H7 (cell line): Measurements from ENCODE around the gene KCNQ1. TPM values are rescaled to one million over a fixed set of nuclear protein-coding genes. Genes with fewer than 3 reads are reported as not detected.
"Not testable (repeated sequence)": the region's sequence is repeated elsewhere in the genome, so short reads cannot be mapped to it uniquely, and the experiment has no call there.

Experiments used
- DNase-seq: peaks from one replicate; pipeline ENCODE4 v3.0.0; 2012
- H3K27me3 ChIP-seq: 2 replicates; pipeline ENCODE4 v1.6.0; 2011; ENCODE audit warnings: mild to moderate bottlenecking, low read length; ENCODE audit not compliant: control insufficient read depth, insufficient read depth
- H3K36me3 ChIP-seq: replicated peaks from 2 replicates; pipeline ENCODE4 v1.5.1; 2011; ENCODE audit warnings: low read length; ENCODE audit not compliant: control insufficient read depth, insufficient read depth
- H3K4me3 ChIP-seq: 2 replicates; pipeline ENCODE4 v1.5.1; 2011; ENCODE audit warnings: low read depth, mild to moderate bottlenecking, control low read depth, low read length, moderate library complexity; ENCODE audit not compliant: insufficient read depth
- total RNA-seq: library from RNA; depleted of rRNA; stranded (reverse); fragments of >200 nt; shearing (Covaris generic); gene quantifications from 2 replicates; pipeline ENCODE4 v1.2.3, GENCODE V29; 2014

The KCNQ1 gene
- total RNA-seq, 1 experiment from 2014 or later = 0.48 TPM

- no peaks in the 10 kb centered on the region for H3K36me3 ChIP-seq
- no peak overlapping the region for H3K4me3 ChIP-seq
- peaks cover 27% of the 10 kb centered on the region for H3K27me3 ChIP-seq
- no peak for DNase-seq
Observed at GRCh38 chr11:2593393-2593950, 148.7 kb downstream of the KCNQ1 start.

GRCh38 chr11:2594267-2594666 is 149.5 kb downstream of the KCNQ1 start:
- peaks cover 29% of the 10 kb centered on the region for H3K27me3 ChIP-seq
- DNase-seq = no peak
- H3K4me3 ChIP-seq = no peak overlapping the region
- no peaks in the 10 kb centered on the region for H3K36me3 ChIP-seq

- H3K4me3 ChIP-seq = no peak overlapping the region
- peaks cover 30% of the 10 kb centered on the region for H3K27me3 ChIP-seq
- no peak for DNase-seq
- H3K36me3 ChIP-seq = no peaks in the 10 kb centered on the region
Observed at GRCh38 chr11:2595204-2595603, 150.4 kb downstream of the KCNQ1 start.

GRCh38 chr11:2599561-2600189 is 154.9 kb downstream of the KCNQ1 start:
- H3K4me3 ChIP-seq = no peak overlapping the region
- peaks cover 18% of the 10 kb centered on the region for H3K27me3 ChIP-seq
- no peaks in the 10 kb centered on the region for H3K36me3 ChIP-seq
- DNase-seq = no peak

- no peak overlapping the region for H3K4me3 ChIP-seq
- DNase-seq = no peak
- no peaks in the 10 kb centered on the region for H3K36me3 ChIP-seq
- peaks cover 14% of the 10 kb centered on the region for H3K27me3 ChIP-seq
Observed at GRCh38 chr11:2609345-2609744, 164.5 kb downstream of the KCNQ1 start.

GRCh38 chr11:2612884-2613571 is 168.2 kb downstream of the KCNQ1 start:
- DNase-seq = no peak
- Histone ChIP-seq H3K4me3 (no peak overlapping the region), H3K27me3 (peaks cover 16% of the 10 kb centered on the region), H3K36me3 (no peaks in the 10 kb centered on the region)

- peaks cover 2% of the 10 kb centered on the region; the same call in 1 of the 2 replicates for H3K27me3 ChIP-seq
- DNase-seq = no peak
- H3K36me3 ChIP-seq = no peaks in the 10 kb centered on the region
- no peak overlapping the region for H3K4me3 ChIP-seq
Observed at GRCh38 chr11:2621894-2622293, 177.1 kb downstream of the KCNQ1 start.

- Histone ChIP-seq H3K36me3 (no peaks in the 10 kb centered on the region), H3K4me3 (no peak overlapping the region), H3K27me3 (peaks cover 2% of the 10 kb centered on the region; the same call in 1 of the 2 replicates)
- DNase-seq = no peak
Observed at GRCh38 chr11:2625183-2625582, 180.4 kb downstream of the KCNQ1 start.

GRCh38 chr11:2630679-2631078 is 185.9 kb downstream of the KCNQ1 start:
- no peak for DNase-seq
- Histone ChIP-seq H3K27me3 (no peaks in the 10 kb centered on the region; the same call in 1 of the 2 replicates), H3K4me3 (no peak overlapping the region), H3K36me3 (no peaks in the 10 kb centered on the region)

GRCh38 chr11:2631161-2631560 is 186.4 kb downstream of the KCNQ1 start:
- Histone ChIP-seq H3K36me3 (no peaks in the 10 kb centered on the region), H3K27me3 (no peaks in the 10 kb centered on the region; the same call in 1 of the 2 replicates), H3K4me3 (no peak overlapping the region)
- DNase-seq = no peak

GRCh38 chr11:2639763-2640162 is 195.0 kb downstream of the KCNQ1 start:
- H3K36me3 ChIP-seq, H3K4me3 ChIP-seq, H3K27me3 ChIP-seq, DNase-seq: not testable (repeated sequence)

GRCh38 chr11:2641623-2642022 is 196.8 kb downstream of the KCNQ1 start:
- H3K27me3 ChIP-seq = peaks cover 5% of the 10 kb centered on the region; the same call in 1 of the 2 replicates
- no peaks in the 10 kb centered on the region for H3K36me3 ChIP-seq
- DNase-seq = no peak
- H3K4me3 ChIP-seq = no peak overlapping the region

GRCh38 chr11:2643746-2644145 is 198.9 kb downstream of the KCNQ1 start:
- Histone ChIP-seq H3K4me3 (no peak overlapping the region), H3K27me3 (peaks cover 5% of the 10 kb centered on the region; the same call in 1 of the 2 replicates), H3K36me3 (no peaks in the 10 kb centered on the region)
- no peak for DNase-seq

GRCh38 chr11:2644844-2645778 is 200.3 kb downstream of the KCNQ1 start:
- DNase-seq = no peak
- Histone ChIP-seq H3K36me3 (no peaks in the 10 kb centered on the region), H3K27me3 (peaks cover 5% of the 10 kb centered on the region; the same call in 1 of the 2 replicates), H3K4me3 (no peak overlapping the region)
